Measurements from ENCODE around the gene MAPKAPK5. TPM values are rescaled to one million over a fixed set of nuclear protein-coding genes. Genes with fewer than 3 reads are reported as not detected.

Gene MAPKAPK5
- 43.4 and 60.0 TPM in 2 replicates for total RNA-seq

GRCh38 chr12:111841750-111842555, at the start of gene MAPKAPK5:
Gene MAPKAPK5, plus strand, starts transcription at chr12:111842228. Its CDS starts 506 bp downstream, at chr12:111842734.

Other genes starting within 250 kb of the MAPKAPK5 start
- 13.7 and 19.2 TPM in 2 replicates for gene ATXN2, start 242.9 kb upstream of the MAPKAPK5 start, total RNA-seq
- gene BRAP, start 156.3 kb upstream of the MAPKAPK5 start, total RNA-seq: 8.6 and 12.4 TPM in 2 replicates
- gene ACAD10, start 156.2 kb upstream of the MAPKAPK5 start, total RNA-seq: 24.5 and 26.2 TPM in 2 replicates
- gene ALDH2, start 75.3 kb upstream of the MAPKAPK5 start, total RNA-seq: 31.7 and 32.6 TPM in 2 replicates
- 5.9 and 6.8 TPM in 2 replicates for gene TMEM116, start 170.9 kb downstream of the MAPKAPK5 start, total RNA-seq
- gene ERP29, start 171.2 kb downstream of the MAPKAPK5 start, total RNA-seq: 68.7 and 77.2 TPM in 2 replicates